Measurements from ENCODE around the gene SPACA6. TPM values are rescaled to one million over a fixed set of nuclear protein-coding genes. Genes with fewer than 3 reads are reported as not detected.

Gene SPACA6
- total and polyA plus RNA-seq, 2 of the 8 experiments (the other 6 are each of a cell fraction or from before 2014, with no cell fraction given): 7.1 to 7.5 TPM

GRCh38 chr19:51668216-51668615, 24.9 kb upstream of the SPACA6 start:
- no peak overlapping the region for H4K8ac ChIP-seq (ENCODE audit: extremely low read depth, insufficient read depth, low read length)
- H3K18ac ChIP-seq (ENCODE audit: extremely low read depth, low read length): no peak overlapping the region
- DNase-seq (ENCODE audit: low read depth in 1 of 2, low spot score in 2 of 2): no peak
- no peaks in the 10 kb centered on the region for H3K79me1 ChIP-seq (ENCODE audit: low read depth, low read length)
- H3K4me3 ChIP-seq (ENCODE audit: extremely low read depth in 1 of 4, insufficient read depth in 2 of 4, low read depth in 3 of 4, low read length in 4 of 4): no peak overlapping the region
- no peaks in the 10 kb centered on the region for H4K20me1 ChIP-seq (replicated peaks in 1 of 2; ENCODE audit: control insufficient read depth in 1 of 2, insufficient read depth in 2 of 2, low read length in 2 of 2)
- H3K9ac ChIP-seq (replicated peaks in 1 of 4; ENCODE audit: extremely low read depth in 1 of 4, low read depth in 3 of 4, low read length in 3 of 4): no peak overlapping the region
- no peak overlapping the region for H3K4ac ChIP-seq (replicated peaks; ENCODE audit: insufficient read length, low read depth, low read length)
- no peaks in the 10 kb centered on the region for H3K4me1 ChIP-seq (replicated peaks in 1 of 4; ENCODE audit: control insufficient read depth in 3 of 4, insufficient read depth in 4 of 4, low read length in 3 of 4)
- no peaks in the 10 kb centered on the region for H3K36me3 ChIP-seq (ENCODE audit: control insufficient read depth in 2 of 4, insufficient read depth in 4 of 4, low read length in 3 of 4)
- FAIRE-seq: no peak
- no peak overlapping the region for H3K27ac ChIP-seq (ENCODE audit: low read depth, low read length)
- H3K79me2 ChIP-seq (ENCODE audit: control insufficient read depth in 1 of 2, insufficient read depth in 2 of 2, low read length in 2 of 2): no peaks in the 10 kb centered on the region
- no peak overlapping the region for H4K5ac ChIP-seq (ENCODE audit: insufficient read length, low read depth, low read length)
- ChIA-PET POLR2A (ENCODE audit: partially characterized antibody) (no interaction called here), CTCF (ENCODE audit: partially characterized antibody) (interaction anchor here (0.9 to 2.7 kb wide), 2 partner anchors 11 to 39 kb away, joined by 3 to 13 read pairs; no protein-coding TSS in a partner anchor)
- H2AK5ac ChIP-seq (ENCODE audit: low read depth, low read length): no peak overlapping the region
- H3K27me3 ChIP-seq (replicated peaks in 1 of 4; ENCODE audit: control insufficient read depth in 3 of 4, extremely low read depth in 1 of 4, insufficient read depth in 3 of 4, low read length in 3 of 4): peaks cover 0 to 2% (median 0%) of the 10 kb centered on the region in 4 experiments; a peak in 1 of 7 replicates
- no peak overlapping the region for H2BK15ac ChIP-seq (ENCODE audit: low read length)
- no peak overlapping the region for H3K23ac ChIP-seq (ENCODE audit: insufficient read length)
- H3K23me2 ChIP-seq (ENCODE audit: low read depth, low read length): no peaks in the 10 kb centered on the region; the same call in 1 of the 2 replicates
- no peak overlapping the region for H3K14ac ChIP-seq (ENCODE audit: insufficient read length)
- H3K4me2 ChIP-seq (ENCODE audit: insufficient read depth in 1 of 2, low read depth in 2 of 2, low read length in 2 of 2): no peak overlapping the region
- H3K56ac ChIP-seq (replicated peaks; ENCODE audit: insufficient read length, low read depth, low read length): no peak overlapping the region
- H4K91ac ChIP-seq (replicated peaks; ENCODE audit: insufficient read length, low read length): no peak overlapping the region
- H2BK120ac ChIP-seq (replicated peaks; ENCODE audit: low read depth, low read length): no peak overlapping the region
- 0 out of 4 replicates have a peak, but pooled peaks cover 3 to 5% of the 10 kb centered on the region in 2 experiments for H3K9me3 ChIP-seq (ENCODE audit: insufficient read depth in 2 of 2, low read depth in 1 of 2, low read length in 1 of 2)
- no peak overlapping the region for H2BK20ac ChIP-seq (ENCODE audit: low read length)
- no peak overlapping the region for H2BK5ac ChIP-seq (ENCODE audit: low read depth, low read length)
- H2BK12ac ChIP-seq (ENCODE audit: low read depth, low read length): no peak overlapping the region
- 89% methylated on average over 3 of the region's 3 CpGs; no CpG with 5 or more reads in 1 of the 2 experiments for WGBS, 2 experiments (ENCODE audit: extremely low coverage in 1 of 2, insufficient coverage in 1 of 2, insufficient read length in 1 of 2, insufficient replicate concordance in 2 of 2, low coverage in 1 of 2, low lambda C conversion rate in 2 of 2, missing lambda C conversion rate in 1 of 2)
- no peak overlapping the region for H2AFZ ChIP-seq (ENCODE audit: low read length)
- no peak for TF ChIP-seq BCL11A (IDR thresholded peaks at IDR 0.05; ENCODE audit: low read depth in 2 of 2, low read length in 2 of 2)
- TF ChIP-seq RAD21 (IDR thresholded peaks at IDR 0.05 in 1 of 2, conservative IDR thresholded peaks at IDR 0.05 in 1 of 2; ENCODE audit: low read depth in 2 of 2, low read length in 2 of 2): no peak
- TF ChIP-seq SP2 (IDR thresholded peaks at IDR 0.05; ENCODE audit: low read length): no peak
- TF ChIP-seq CBX5 (IDR thresholded peaks at IDR 0.05; ENCODE audit: low read depth, low read length): no peak
- no peak for TF ChIP-seq MAFK (IDR thresholded peaks at IDR 0.05; ENCODE audit: low read depth, low read length)
- TF ChIP-seq KDM4A (IDR thresholded peaks at IDR 0.05; ENCODE audit: low read depth, low read length, severe bottlenecking): no peak
- TF ChIP-seq GABPA (IDR thresholded peaks at IDR 0.05; ENCODE audit: borderline replicate concordance, insufficient read depth, low read length): no peak
- no peak for TF ChIP-seq KDM1A (IDR thresholded peaks at IDR 0.05; ENCODE audit: borderline replicate concordance, low read length)
- no peak for TF ChIP-seq CREB1 (IDR thresholded peaks at IDR 0.05)
- no peak for TF ChIP-seq CHD1 (IDR thresholded peaks at IDR 0.05; ENCODE audit: low read depth, low read length)
- no peak for TF ChIP-seq RBBP5 (IDR thresholded peaks at IDR 0.05; ENCODE audit: borderline replicate concordance, low read depth, low read length)
- no peak for TF ChIP-seq HDAC2 (IDR thresholded peaks at IDR 0.05; ENCODE audit: borderline replicate concordance in 1 of 2, low read depth in 2 of 2, low read length in 2 of 2)
- no peak for TF ChIP-seq USF2 (IDR thresholded peaks at IDR 0.05; ENCODE audit: low read length)
